Neural cell (in vitro differentiated cells): ENCODE data around the gene CAPN10.
"Not testable (repeated sequence)": the region's sequence is repeated elsewhere in the genome, so short reads cannot be mapped to it uniquely, and the experiment has no call there.

ENCODE experiments used
- EP300 ChIP-seq: fragments of 450-650 bp; conservative IDR thresholded peaks from 2 replicates; pipeline ENCODE4 v1.6.1; 2014; ENCODE audit warnings: antibody characterized with exemption, mild to moderate bottlenecking, moderate library complexity; ENCODE audit not compliant: poor library complexity, severe bottlenecking
- EZH2 ChIP-seq: fragments of 200-600, 300-800 bp; shearing (Covaris generic), sonication (generic); IDR thresholded peaks from 2 replicates; pipeline ENCODE4 v1.6.1; 2014; ENCODE audit warnings: antibody characterized with exemption, low read length, borderline replicate concordance, mild to moderate bottlenecking; ENCODE audit not compliant: insufficient read depth, poor library complexity, severe bottlenecking
- MXI1 ChIP-seq: fragments of 450-650 bp; conservative IDR thresholded peaks from 2 replicates; pipeline ENCODE4 v1.6.1; 2014; ENCODE audit warnings: antibody characterized with exemption, mild to moderate bottlenecking; ENCODE audit not compliant: poor library complexity, severe bottlenecking
- POLR2AphosphoS5 ChIP-seq: IDR thresholded peaks from 2 replicates; pipeline ENCODE4 v1.6.1; 2012
- RAD21 ChIP-seq: fragments of 450-650 bp; conservative IDR thresholded peaks from 2 replicates; pipeline ENCODE4 v1.6.1; 2014; ENCODE audit warnings: antibody characterized with exemption, mild to moderate bottlenecking, moderate library complexity
- SMC3 ChIP-seq: fragments of 450-650 bp; conservative IDR thresholded peaks from 2 replicates; pipeline ENCODE4 v1.6.1; 2014; ENCODE audit warnings: antibody characterized with exemption, mild to moderate bottlenecking, moderate library complexity; ENCODE audit not compliant: poor library complexity
- TAF1 ChIP-seq: IDR thresholded peaks from 2 replicates; pipeline ENCODE4 v1.6.1; 2012; ENCODE audit warnings: low read depth
- TF ChIP-seq, protein P1 (sequence below): IDR thresholded peaks from 2 replicates; pipeline ENCODE4 v1.6.1; 2012; ENCODE audit warnings: borderline replicate concordance
- TF ChIP-seq, protein P2 (sequence below): fragments of 450-650 bp; IDR thresholded peaks from 2 replicates; pipeline ENCODE4 v1.5.1; 2014; ENCODE audit warnings: antibody characterized with exemption, mild to moderate bottlenecking, moderate library complexity; ENCODE audit not compliant: poor library complexity, severe bottlenecking

DNA sequence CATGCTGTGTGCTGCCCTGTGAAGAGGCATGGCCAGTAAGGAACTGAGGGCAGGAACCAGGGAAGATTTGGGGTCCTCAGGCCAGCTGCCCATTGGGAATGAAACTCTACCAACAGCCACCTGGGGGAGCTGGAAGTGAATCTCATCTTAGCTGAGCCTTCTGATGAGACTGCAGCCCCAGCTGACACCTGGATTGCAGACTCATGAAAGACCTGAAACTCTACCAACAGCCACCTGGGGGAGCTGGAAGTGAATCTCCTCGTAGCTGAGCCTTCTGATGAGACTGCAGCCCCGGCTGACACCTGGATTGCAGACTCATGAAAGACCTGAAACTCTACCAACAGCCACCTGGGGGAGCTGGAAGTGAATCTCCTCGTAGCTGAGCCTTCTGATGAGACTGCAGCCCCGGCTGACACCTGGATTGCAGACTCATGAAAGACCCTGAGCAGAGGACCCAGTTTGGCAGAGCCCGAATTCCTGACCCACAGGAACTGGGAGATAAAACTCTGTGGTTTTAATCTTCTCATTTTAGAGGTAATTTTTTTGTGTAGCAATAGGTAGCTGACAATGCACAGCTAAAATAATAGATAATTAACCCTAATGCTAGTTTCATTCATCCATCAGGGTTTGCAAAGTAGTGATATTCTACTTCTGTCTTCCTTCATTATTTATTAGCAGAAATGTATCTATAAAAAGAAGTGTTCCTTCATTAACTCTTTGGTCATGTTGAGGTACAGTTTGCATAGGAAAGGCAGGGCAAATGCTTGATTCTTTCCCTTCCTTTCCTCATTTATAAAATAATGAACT lies 30.5 kb downstream of the CAPN10 start:
- TF ChIP-seq, protein P1, sequence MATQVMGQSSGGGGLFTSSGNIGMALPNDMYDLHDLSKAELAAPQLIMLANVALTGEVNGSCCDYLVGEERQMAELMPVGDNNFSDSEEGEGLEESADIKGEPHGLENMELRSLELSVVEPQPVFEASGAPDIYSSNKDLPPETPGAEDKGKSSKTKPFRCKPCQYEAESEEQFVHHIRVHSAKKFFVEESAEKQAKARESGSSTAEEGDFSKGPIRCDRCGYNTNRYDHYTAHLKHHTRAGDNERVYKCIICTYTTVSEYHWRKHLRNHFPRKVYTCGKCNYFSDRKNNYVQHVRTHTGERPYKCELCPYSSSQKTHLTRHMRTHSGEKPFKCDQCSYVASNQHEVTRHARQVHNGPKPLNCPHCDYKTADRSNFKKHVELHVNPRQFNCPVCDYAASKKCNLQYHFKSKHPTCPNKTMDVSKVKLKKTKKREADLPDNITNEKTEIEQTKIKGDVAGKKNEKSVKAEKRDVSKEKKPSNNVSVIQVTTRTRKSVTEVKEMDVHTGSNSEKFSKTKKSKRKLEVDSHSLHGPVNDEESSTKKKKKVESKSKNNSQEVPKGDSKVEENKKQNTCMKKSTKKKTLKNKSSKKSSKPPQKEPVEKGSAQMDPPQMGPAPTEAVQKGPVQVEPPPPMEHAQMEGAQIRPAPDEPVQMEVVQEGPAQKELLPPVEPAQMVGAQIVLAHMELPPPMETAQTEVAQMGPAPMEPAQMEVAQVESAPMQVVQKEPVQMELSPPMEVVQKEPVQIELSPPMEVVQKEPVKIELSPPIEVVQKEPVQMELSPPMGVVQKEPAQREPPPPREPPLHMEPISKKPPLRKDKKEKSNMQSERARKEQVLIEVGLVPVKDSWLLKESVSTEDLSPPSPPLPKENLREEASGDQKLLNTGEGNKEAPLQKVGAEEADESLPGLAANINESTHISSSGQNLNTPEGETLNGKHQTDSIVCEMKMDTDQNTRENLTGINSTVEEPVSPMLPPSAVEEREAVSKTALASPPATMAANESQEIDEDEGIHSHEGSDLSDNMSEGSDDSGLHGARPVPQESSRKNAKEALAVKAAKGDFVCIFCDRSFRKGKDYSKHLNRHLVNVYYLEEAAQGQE: not testable (repeated sequence)
- TF ChIP-seq, protein P2, sequence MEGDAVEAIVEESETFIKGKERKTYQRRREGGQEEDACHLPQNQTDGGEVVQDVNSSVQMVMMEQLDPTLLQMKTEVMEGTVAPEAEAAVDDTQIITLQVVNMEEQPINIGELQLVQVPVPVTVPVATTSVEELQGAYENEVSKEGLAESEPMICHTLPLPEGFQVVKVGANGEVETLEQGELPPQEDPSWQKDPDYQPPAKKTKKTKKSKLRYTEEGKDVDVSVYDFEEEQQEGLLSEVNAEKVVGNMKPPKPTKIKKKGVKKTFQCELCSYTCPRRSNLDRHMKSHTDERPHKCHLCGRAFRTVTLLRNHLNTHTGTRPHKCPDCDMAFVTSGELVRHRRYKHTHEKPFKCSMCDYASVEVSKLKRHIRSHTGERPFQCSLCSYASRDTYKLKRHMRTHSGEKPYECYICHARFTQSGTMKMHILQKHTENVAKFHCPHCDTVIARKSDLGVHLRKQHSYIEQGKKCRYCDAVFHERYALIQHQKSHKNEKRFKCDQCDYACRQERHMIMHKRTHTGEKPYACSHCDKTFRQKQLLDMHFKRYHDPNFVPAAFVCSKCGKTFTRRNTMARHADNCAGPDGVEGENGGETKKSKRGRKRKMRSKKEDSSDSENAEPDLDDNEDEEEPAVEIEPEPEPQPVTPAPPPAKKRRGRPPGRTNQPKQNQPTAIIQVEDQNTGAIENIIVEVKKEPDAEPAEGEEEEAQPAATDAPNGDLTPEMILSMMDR: not testable (repeated sequence)
- not testable (repeated sequence) for TF ChIP-seq EZH2, RAD21, TAF1, MXI1, EP300, POLR2AphosphoS5, SMC3
